ENCODE data around the gene CMPK1. TPM values are rescaled to one million over a fixed set of nuclear protein-coding genes. Genes with fewer than 3 reads are reported as not detected.
A peak's percentile ranks its signal among the peaks of the same experiment; 100 is the strongest.

The CMPK1 gene
- total RNA-seq, 1 experiment from 2014 or later: 28.7 TPM

GRCh38 chr1:47415728-47416318 is 82.2 kb downstream of the CMPK1 start, which contains the start of gene FOXE3:
TSS of gene FOXE3 (plus strand) at chr1:47416285. CDS start at chr1:47416316, 31 bp downstream.
- Histone ChIP-seq H2BK20ac (ENCODE audit: low read depth, low read length, poor library complexity, severe bottlenecking) (no peak within 1 kb of the TSS), H2BK120ac (ENCODE audit: low read depth, low read length, poor library complexity, severe bottlenecking) (no peak within 1 kb of the TSS), H3K27ac (ENCODE audit: insufficient read length, low read depth, low read length) (no peak within 1 kb of the TSS), H2BK12ac (ENCODE audit: insufficient read length, low read depth, low read length) (no peak within 1 kb of the TSS), H4K91ac (ENCODE audit: insufficient read length, low read depth, low read length) (no peak within 1 kb of the TSS), H3K4ac (ENCODE audit: low read depth, low read length) (no peak within 1 kb of the TSS), H4K8ac (replicated peaks; ENCODE audit: insufficient read length, low read depth, low read length) (no peak within 1 kb of the TSS), H3K56ac (ENCODE audit: insufficient read length, low read depth, low read length) (no peak within 1 kb of the TSS), H2BK15ac (ENCODE audit: low read depth, low read length) (no peak within 1 kb of the TSS), H3K4me2 (ENCODE audit: insufficient read depth, insufficient read length, low read length) (peak within 1 kb of the TSS; percentile 24), H3T11ph (ENCODE audit: low read length) (no peak within 1 kb of the TSS), H3K23me2 (ENCODE audit: insufficient read length, low read depth, low read length, poor library complexity, severe bottlenecking) (no peaks in the 10 kb centered on the region), H3K4me1 (ENCODE audit: insufficient read depth, low read length) (no peaks in the 10 kb centered on the region), H3K9ac (ENCODE audit: extremely low read depth, insufficient read length, low read length) (no peak within 1 kb of the TSS), H2BK5ac (ENCODE audit: insufficient read length, low read length) (no peak within 1 kb of the TSS), H3K14ac (ENCODE audit: insufficient read depth, low read length) (no peak within 1 kb of the TSS), H4K5ac (ENCODE audit: insufficient read length, low read depth, low read length) (no peak within 1 kb of the TSS), H3K27me3 (ENCODE audit: insufficient read depth, low read length) (peaks cover 52% of the 10 kb centered on the region), H3K79me2 (ENCODE audit: insufficient read depth, low read length) (no peaks in the 10 kb centered on the region), H3K23ac (ENCODE audit: insufficient read length, low read depth, low read length) (no peak within 1 kb of the TSS), H4K20me1 (ENCODE audit: control insufficient read depth, insufficient read depth, insufficient read length) (no peaks in the 10 kb centered on the region), H3K79me1 (ENCODE audit: insufficient read depth, low read depth, low read length, poor library complexity, severe bottlenecking) (no peaks in the 10 kb centered on the region), H2AK5ac (ENCODE audit: insufficient read length, low read length) (no peak within 1 kb of the TSS), H3K9me3 (ENCODE audit: control insufficient read depth, low read depth, low read length) (no peaks in the 10 kb centered on the region), H2AFZ (ENCODE audit: low read length) (no peak within 1 kb of the TSS), H3K18ac (ENCODE audit: insufficient read length, low read depth, low read length) (no peak within 1 kb of the TSS)
- no peak for TF ChIP-seq CTCF (conservative IDR thresholded peaks at IDR 0.05)
- Mint-ChIP-seq H3K9me3 (peaks cover 0 to 9% of the 10 kb centered on the region in 2 experiments; a peak in 2 of 5 replicates), H3K4me3 (peak within 1 kb of the TSS; percentile 64 to 82), H3K27ac (no peak within 1 kb of the TSS), H3K27me3 (ENCODE audit: low read depth) (peaks cover 92% of the 10 kb centered on the region), H3K36me3 (ENCODE audit: insufficient read depth in 1 of 3, low read depth in 3 of 3) (peaks cover 0 to 5% (median 0%) of the 10 kb centered on the region in 3 experiments; a peak in 1 of 7 replicates), H3K4me1 (peaks cover 5 to 14% of the 10 kb centered on the region in 2 experiments; a peak in 3 of 4 replicates)
- DNase-seq: no peak
- WGBS (ENCODE audit: extremely low coverage, insufficient read length, low lambda C conversion rate): no CpG with 5 or more reads among the region's 21 CpGs

All from H9 (cell line).